Middle frontal gyrus (tissue), 1 donor: ENCODE measurements around the gene CCDC17.

Experiments
- DNase-seq: peaks from one replicate; pipeline ENCODE4 v3.0.0-alpha.2; 2015; ENCODE audit warnings: low spot score; ENCODE audit errors: extremely low spot score

The CCDC17 gene

GRCh38 chr1:45623972-45624371, at the start of gene CCDC17:
TSS of gene CCDC17 (minus strand) at chr1:45624054. CDS start at chr1:45623909, 145 bp downstream.
- no peak for DNase-seq

GRCh38 chr1:45669859-45670655, 46.2 kb upstream of the CCDC17 start:
- DNase-seq, result no peak

- DNase-seq, result no peak
Measured at GRCh38 chr1:45669379-45669778, 45.5 kb upstream of the CCDC17 start.

DNA sequence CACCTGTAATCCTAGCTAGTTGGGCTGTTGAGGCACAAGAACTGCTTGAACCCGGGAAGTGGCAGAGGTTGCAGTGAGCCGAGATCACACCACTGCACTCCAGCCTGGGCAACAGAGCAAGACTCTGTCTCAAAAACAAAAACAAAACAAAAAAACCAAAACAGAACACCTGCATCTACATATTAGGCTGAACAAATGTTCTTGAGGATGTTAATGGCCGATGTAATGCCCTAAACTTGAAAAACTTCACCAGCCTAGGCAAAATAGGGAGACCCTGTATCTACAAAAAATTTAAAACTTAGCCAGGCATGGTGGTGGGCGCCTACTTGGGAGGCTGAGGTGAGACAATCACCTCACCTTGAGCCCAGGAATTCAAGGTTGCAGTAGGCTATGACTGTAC, 44.7 kb upstream of the CCDC17 start:
- DNase-seq, result no peak

DNA sequence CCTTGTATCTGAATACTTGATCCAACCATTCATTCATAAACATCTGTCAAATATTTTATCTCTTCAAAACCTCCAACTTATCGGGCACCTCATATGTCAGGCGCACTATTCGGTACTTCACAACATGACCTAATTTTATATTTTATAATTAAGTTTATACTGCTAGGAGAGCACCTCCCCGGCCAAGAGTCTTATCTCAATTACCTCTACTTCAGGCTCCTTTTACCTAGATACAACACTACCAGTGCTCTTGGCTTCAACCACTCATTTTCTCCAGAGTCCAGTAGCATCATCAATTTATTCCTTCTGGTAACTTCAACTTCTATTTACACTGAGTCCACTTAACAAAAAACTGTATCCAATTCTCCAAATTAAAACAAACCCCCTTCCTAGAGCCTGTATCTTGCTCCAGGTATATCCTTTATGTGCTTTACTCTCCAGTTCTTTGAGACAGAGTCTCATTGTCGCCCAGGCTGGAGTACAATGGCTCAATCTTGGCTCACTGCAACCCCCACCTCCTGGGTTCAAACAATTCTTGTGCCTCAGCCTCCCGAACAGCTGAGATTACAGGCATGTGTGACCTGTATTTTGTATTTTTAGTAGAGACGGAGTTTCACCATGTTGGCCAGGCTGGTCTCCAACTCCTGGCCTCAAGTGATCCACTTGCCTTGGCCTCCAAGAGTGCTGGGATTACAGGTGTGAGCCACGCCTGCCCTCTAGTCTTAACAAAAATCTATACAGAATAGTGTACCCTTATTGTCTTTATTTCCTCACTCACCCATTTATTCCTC, 43.7 kb upstream of the CCDC17 start:
- no peak for DNase-seq

DNA sequence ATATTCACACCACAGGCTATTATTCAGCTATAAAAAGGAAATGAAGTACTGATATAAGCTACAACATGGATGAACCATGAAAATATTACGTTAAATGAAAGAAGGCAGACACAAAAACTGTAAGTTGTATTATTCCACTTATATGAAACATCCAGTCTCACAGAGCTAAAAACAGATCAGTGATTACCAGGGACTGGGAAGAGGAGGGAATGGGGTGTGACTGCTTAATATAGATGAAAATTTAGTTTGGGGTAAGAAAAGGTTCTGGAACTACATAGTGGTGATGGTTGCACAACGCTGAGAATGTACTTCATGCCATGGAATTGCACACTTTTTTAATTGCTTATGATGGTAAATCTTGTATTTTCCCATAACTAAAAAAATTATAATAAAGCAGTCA, 43.0 kb upstream of the CCDC17 start:
- DNase-seq, result no peak

GRCh38 chr1:45660336-45660735, 36.5 kb upstream of the CCDC17 start:
- DNase-seq, result no peak

GRCh38 chr1:45659222-45659621, 35.4 kb upstream of the CCDC17 start:
- no peak for DNase-seq

GRCh38 chr1:45658171-45658570, 34.3 kb upstream of the CCDC17 start:
- DNase-seq, result no peak

- no peak for DNase-seq
Measured at GRCh38 chr1:45656573-45657226, 32.8 kb upstream of the CCDC17 start.

- no peak for DNase-seq
Measured at GRCh38 chr1:45654540-45655280, 30.9 kb upstream of the CCDC17 start.

GRCh38 chr1:45647248-45648021, 23.6 kb upstream of the CCDC17 start:
- DNase-seq, result no peak

- DNase-seq, result no peak
Measured at GRCh38 chr1:45644661-45645060, 20.8 kb upstream of the CCDC17 start.

- no peak for DNase-seq
Measured at GRCh38 chr1:45643978-45644377, 20.1 kb upstream of the CCDC17 start.

DNA sequence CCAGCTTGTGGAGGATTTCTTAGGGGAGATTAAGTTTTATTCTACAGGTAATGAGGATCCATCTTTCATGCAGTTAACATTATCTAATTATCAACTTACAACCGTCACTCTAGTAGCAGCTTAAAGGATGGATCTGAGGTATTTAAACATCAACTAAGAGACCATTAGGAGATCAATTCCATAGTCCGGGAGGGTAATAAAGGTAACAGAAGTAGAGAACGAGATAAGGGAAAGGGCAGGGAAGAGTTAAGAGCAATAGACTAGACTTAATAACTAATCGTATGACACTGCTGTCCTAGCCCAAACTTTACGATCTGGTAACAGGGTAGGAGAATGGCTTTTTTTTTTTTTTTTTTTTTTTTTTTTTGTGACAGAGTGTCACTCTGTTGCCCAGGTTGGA, 19.5 kb upstream of the CCDC17 start:
- DNase-seq, result no peak

- DNase-seq, result no peak
Measured at GRCh38 chr1:45640293-45640692, 16.4 kb upstream of the CCDC17 start.

DNA sequence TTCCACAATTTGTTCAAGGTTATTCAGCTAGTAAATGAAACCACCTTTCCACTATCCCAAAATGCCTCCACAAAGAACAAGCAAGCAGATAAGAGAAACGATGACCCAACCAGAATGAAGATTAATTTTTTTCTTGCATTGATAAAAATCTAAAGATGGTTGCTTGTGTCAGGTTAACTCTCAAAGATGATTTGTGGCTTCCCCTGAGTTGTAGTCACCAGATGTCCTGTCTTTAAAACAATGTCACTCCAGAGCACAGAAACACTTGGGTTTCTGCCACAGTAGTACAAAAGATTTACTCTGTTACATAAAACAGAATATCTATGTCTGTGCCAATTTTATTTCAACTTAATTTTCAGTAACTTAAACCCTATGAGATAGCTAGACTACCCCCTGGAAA, 11.4 kb upstream of the CCDC17 start:
- DNase-seq, result no peak

- no peak for DNase-seq
Measured at GRCh38 chr1:45630429-45630828, 6.6 kb upstream of the CCDC17 start.

GRCh38 chr1:45629035-45629434, 5.2 kb upstream of the CCDC17 start:
- DNase-seq, result no peak

GRCh38 chr1:45622524-45623394, 1.1 kb downstream of the CCDC17 start:
- DNase-seq, result no peak
